Omental fat pad (tissue), 4 donors: ENCODE data around the gene OMA1. TPM values are rescaled to one million over a fixed set of nuclear protein-coding genes. Genes with fewer than 3 reads are reported as not detected.

Experiments used
- ATAC-seq: fragments of 150-250 bp; one replicate; pipeline ENCODE4 v1.9.1; 2016; ENCODE audit warnings: mild to moderate bottlenecking, moderate library complexity; ENCODE audit not compliant: low FRiP score
- DNase-seq: peaks from one replicate; pipeline ENCODE4 v3.0.0-alpha.2; 2019; ENCODE audit warnings: low spot score
- CTCF ChIP-seq, 3 donors: fragments of 450-650 bp; IDR thresholded peaks; one replicate each; pipeline ENCODE4 v1.5.1; 2016 to 2017; ENCODE audit warnings: antibody characterized with exemption in 3 of 3, mild to moderate bottlenecking in 3 of 3, moderate library complexity in 2 of 3
- total RNA-seq, 4 donors: library from RNA; depleted of rRNA; stranded (reverse); fragments of >200 nt; gene quantifications; one replicate each; pipeline ENCODE4 v1.1.0, GENCODE V29; 2016

OMA1 gene
- total RNA-seq, 4 donors from 2014 or later = 13.8 to 23.2 (median 20.3) TPM

- no peak for ATAC-seq
- TF ChIP-seq CTCF (IDR thresholded peaks at IDR 0.05) = no peak
- DNase-seq = no peak
These were observed 86.1 kb downstream of the OMA1 start for GRCh38 chr1:58460469-58460868.

DNA sequence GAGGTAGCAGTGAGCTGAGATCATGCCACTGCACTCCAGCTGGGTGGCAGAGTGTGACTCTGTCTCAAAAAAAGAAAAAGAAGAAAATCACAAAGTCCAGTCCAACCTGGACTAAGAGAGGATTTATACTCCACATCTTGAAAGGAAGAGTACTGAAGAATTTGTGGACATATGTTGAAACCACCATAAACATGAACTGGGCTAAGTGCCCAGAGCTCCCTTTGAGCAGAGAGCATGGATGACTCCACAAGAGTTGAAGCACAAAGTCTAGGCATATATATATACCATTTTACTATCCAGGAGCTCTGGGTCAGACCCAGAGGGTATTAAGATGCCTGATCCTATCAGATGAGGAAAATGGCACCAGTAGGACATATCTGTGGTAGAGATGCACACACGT, 86.6 kb downstream of the OMA1 start:
- DNase-seq (no peak), ATAC-seq (no peak)
- TF ChIP-seq CTCF (IDR thresholded peaks at IDR 0.05) = no peak

- no peak for TF ChIP-seq CTCF (IDR thresholded peaks at IDR 0.05)
- ATAC-seq = no peak
- DNase-seq = no peak
These were observed 89.4 kb downstream of the OMA1 start for GRCh38 chr1:58457023-58457635.

GRCh38 chr1:58456470-58456869, 90.1 kb downstream of the OMA1 start:
- no peak for TF ChIP-seq CTCF (IDR thresholded peaks at IDR 0.05)
- ATAC-seq = no peak

DNA sequence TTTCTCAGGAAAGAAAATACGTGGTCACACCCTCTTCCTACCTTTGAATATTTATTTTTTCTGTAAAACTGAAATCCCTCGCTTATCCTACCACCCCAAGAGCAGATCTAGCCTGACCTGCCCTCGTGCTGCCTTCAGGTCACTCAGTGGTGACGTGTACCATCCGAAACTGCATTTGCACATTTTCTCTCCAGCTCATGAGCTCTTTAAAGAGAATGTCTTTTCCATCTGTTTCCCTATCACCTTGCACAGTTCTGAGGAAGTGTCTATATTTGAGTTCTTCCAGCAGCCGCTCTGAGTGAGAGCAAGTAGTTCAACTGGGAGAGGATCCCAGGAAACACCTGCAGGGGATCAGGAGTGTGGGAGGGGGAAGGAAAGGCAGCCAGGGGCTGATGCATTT, 91.7 kb downstream of the OMA1 start:
- no peak for TF ChIP-seq CTCF (IDR thresholded peaks at IDR 0.05)
- no peak for ATAC-seq

More at GRCh38 chr1:58456470-58456869, 90.1 kb downstream of the OMA1 start:
- no peak for DNase-seq

GRCh38 chr1:58454385-58454784, 92.1 kb downstream of the OMA1 start:
- ATAC-seq (no peak), DNase-seq (no peak)
- no peak for TF ChIP-seq CTCF (IDR thresholded peaks at IDR 0.05)

More for the DNA sequence above, 91.7 kb downstream of the OMA1 start:
- no peak for DNase-seq

DNA sequence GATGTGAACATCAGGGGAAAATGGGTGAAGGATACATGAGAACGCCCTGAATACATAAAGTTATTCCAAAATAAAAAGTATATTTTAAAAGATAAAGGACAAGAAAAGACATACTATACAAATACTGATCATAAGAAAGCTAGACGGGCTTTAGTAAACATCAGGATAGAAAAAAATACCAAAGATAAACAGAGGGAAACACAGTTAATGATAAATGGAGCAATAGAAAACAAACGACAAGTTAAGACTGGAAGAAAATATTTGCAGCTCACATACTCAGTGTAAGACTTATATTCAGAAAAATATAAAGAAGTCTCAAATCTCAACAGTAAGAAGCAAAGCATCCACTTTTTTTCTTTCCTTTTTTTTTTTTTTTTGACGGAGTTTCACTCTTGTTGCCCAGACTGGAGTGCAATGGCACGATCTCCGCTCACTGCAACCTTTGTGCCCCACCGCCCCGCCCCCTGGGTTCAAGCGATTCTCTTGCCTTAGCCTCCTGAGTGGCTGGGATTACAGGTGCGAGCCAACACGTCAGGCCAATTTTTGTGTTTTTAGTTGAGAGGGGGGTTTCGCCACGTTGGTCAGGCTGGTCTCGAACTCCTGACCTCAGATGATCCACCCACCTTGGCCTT, 94.8 kb downstream of the OMA1 start:
- DNase-seq = no peak
- TF ChIP-seq CTCF (IDR thresholded peaks at IDR 0.05) = no peak
- ATAC-seq = no peak
